ENCODE results near the gene LYRM7. TPM values are rescaled to one million over a fixed set of nuclear protein-coding genes. Genes with fewer than 3 reads are reported as not detected.
"Not testable (repeated sequence)": the region's sequence is repeated elsewhere in the genome, so short reads cannot be mapped to it uniquely, and the experiment has no call there.

LYRM7 gene
- total and polyA plus RNA-seq, 2 experiments from 2014 or later = 6.1 to 9.5 TPM

DNA sequence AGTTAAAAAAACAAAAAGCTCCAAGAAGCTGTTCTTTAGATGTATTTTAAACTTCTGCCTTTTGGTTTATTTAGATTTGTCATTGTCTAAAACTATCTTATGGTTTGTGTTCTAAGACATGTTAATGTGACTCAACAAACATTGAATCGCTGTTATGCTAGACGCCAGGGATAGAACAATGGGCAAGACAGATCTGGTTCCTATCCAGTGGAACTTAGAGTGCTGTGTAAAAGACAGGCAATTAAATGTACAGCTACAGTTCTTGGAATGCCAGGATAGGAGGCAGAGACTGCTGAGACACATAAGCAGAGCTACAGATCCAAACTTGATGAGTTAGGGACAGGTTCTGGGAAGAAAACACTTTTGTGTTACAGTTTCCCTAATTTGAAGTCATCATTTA lies 22.4 kb downstream of the LYRM7 start:
- H3K27me3 ChIP-seq = no peaks in the 10 kb centered on the region
- no peak overlapping the region for H3K27ac ChIP-seq
- H2AFZ ChIP-seq = no peak overlapping the region
- H4K20me1 ChIP-seq (ENCODE audit: insufficient read depth, poor library complexity, severe bottlenecking) = no peaks in the 10 kb centered on the region
- no peaks in the 10 kb centered on the region for H3K4me1 ChIP-seq (ENCODE audit: insufficient read depth)
- no peak overlapping the region for H3K4me3 ChIP-seq
- TF ChIP-seq, protein P1, sequence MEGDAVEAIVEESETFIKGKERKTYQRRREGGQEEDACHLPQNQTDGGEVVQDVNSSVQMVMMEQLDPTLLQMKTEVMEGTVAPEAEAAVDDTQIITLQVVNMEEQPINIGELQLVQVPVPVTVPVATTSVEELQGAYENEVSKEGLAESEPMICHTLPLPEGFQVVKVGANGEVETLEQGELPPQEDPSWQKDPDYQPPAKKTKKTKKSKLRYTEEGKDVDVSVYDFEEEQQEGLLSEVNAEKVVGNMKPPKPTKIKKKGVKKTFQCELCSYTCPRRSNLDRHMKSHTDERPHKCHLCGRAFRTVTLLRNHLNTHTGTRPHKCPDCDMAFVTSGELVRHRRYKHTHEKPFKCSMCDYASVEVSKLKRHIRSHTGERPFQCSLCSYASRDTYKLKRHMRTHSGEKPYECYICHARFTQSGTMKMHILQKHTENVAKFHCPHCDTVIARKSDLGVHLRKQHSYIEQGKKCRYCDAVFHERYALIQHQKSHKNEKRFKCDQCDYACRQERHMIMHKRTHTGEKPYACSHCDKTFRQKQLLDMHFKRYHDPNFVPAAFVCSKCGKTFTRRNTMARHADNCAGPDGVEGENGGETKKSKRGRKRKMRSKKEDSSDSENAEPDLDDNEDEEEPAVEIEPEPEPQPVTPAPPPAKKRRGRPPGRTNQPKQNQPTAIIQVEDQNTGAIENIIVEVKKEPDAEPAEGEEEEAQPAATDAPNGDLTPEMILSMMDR (IDR thresholded peaks at IDR 0.05; ENCODE audit: poor library complexity) = no peak
- TF ChIP-seq EZH2phosphoT487 (IDR thresholded peaks at IDR 0.05; ENCODE audit: low read depth, severe bottlenecking, unreplicated experiment) (no peak), EZH2 (IDR thresholded peaks at IDR 0.05; ENCODE audit: borderline replicate concordance) (no peak)
- WGBS (ENCODE audit: low lambda C conversion rate, missing lambda C conversion rate) = 32% methylated on average over 2 of the region's 2 CpGs
- H3K79me2 ChIP-seq = no peaks in the 10 kb centered on the region
- no peaks in the 10 kb centered on the region for H3K36me3 ChIP-seq (replicated peaks; ENCODE audit: insufficient read depth, low read depth)
- no peak overlapping the region for H3K4me2 ChIP-seq
- no peaks in the 10 kb centered on the region for H3K9me3 ChIP-seq (ENCODE audit: low read depth)
- no peak for DNase-seq (ENCODE audit: low spot score)
- H3K9me2 ChIP-seq (replicated peaks; ENCODE audit: insufficient read depth) = no peaks in the 10 kb centered on the region

DNA sequence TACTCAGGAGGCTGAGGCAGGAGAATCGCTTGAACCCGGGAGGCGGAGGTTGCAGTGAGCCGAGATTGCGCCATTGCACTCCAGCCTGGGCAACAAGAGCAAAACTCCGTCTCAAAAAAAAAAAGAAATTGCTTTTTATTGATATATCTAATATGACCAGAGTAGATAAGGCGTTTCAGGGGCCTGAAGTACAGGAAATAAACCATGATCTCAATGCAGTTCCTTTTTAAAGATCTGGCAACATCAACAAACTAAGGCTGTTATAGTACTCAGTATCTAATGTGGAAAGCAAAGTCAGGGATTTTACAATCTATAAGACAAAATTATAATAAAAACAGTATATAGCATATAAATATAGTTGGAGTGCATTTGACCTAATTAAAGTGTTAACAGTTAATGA lies 23.2 kb downstream of the LYRM7 start:
- not testable (repeated sequence) for H3K36me3 ChIP-seq (replicated peaks; ENCODE audit: insufficient read depth, low read depth); H2AFZ ChIP-seq; H3K9me3 ChIP-seq (ENCODE audit: low read depth); H3K9me2 ChIP-seq (replicated peaks; ENCODE audit: insufficient read depth); DNase-seq (ENCODE audit: low spot score); H3K27ac ChIP-seq; H3K27me3 ChIP-seq; H3K4me1 ChIP-seq (ENCODE audit: insufficient read depth); H4K20me1 ChIP-seq (ENCODE audit: insufficient read depth, poor library complexity, severe bottlenecking); H3K79me2 ChIP-seq; H3K4me2 ChIP-seq; H3K4me3 ChIP-seq
- WGBS (ENCODE audit: low lambda C conversion rate, missing lambda C conversion rate) = 96% methylated on average over 7 of the region's 7 CpGs

DNA sequence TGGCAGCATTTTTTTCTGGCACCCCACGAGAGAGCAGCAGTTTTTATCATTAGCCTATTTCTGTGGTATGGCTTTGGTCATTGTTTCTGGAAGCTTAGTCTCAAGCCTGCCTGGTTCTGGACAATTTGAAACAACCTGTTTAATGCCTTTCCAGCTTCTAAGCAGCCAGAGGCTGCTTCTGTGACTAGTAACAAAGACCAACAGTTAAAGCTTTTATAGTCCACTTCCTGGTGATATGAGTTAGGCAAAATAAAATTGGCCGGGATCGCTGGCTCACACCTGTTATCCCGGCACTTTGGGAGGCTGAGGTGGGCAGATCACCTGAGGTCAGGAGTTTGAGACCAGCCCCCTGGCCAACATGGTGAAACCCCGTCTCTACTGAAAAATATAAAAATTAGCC lies 24.0 kb downstream of the LYRM7 start:
- Histone ChIP-seq H3K27me3 (no peaks in the 10 kb centered on the region), H3K79me2 (no peaks in the 10 kb centered on the region), H3K9me3 (ENCODE audit: low read depth) (no peaks in the 10 kb centered on the region), H3K27ac (no peak overlapping the region), H2AFZ (no peak overlapping the region), H4K20me1 (ENCODE audit: insufficient read depth, poor library complexity, severe bottlenecking) (no peaks in the 10 kb centered on the region), H3K36me3 (replicated peaks; ENCODE audit: insufficient read depth, low read depth) (no peaks in the 10 kb centered on the region), H3K4me3 (no peak overlapping the region), H3K9me2 (replicated peaks; ENCODE audit: insufficient read depth) (no peaks in the 10 kb centered on the region), H3K4me2 (no peak overlapping the region), H3K4me1 (ENCODE audit: insufficient read depth) (no peaks in the 10 kb centered on the region)
- TF ChIP-seq, protein P1 (IDR thresholded peaks at IDR 0.05; ENCODE audit: poor library complexity) = no peak
- TF ChIP-seq EZH2phosphoT487 (IDR thresholded peaks at IDR 0.05; ENCODE audit: low read depth, severe bottlenecking, unreplicated experiment) (no peak), EZH2 (IDR thresholded peaks at IDR 0.05; ENCODE audit: borderline replicate concordance) (no peak)
- WGBS (ENCODE audit: low lambda C conversion rate, missing lambda C conversion rate) = 74% methylated on average over 5 of the region's 5 CpGs
- no peak for DNase-seq (ENCODE audit: low spot score)

DNA sequence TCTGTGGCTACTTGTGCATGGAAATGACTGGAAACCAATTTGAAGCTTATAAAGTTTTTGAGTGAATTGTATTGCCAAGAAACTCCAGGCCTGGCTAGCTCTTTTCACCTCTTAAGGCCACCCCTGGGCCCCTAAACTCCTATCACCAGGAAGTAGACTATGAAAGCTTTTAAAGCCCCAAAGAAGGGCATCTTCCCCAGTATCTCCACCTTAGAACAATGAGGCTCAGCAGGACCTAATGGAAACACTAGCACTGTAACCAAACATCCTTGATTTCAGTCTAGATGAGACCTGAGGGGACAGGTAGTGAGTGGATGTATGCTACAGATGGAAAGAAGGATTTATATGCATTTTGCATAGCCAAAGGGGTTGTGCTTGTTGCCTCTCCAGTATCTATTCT lies 25.0 kb downstream of the LYRM7 start:
- no peaks in the 10 kb centered on the region for H4K20me1 ChIP-seq (ENCODE audit: insufficient read depth, poor library complexity, severe bottlenecking)
- H3K4me1 ChIP-seq (ENCODE audit: insufficient read depth) = no peaks in the 10 kb centered on the region

More for the DNA sequence above, 25.0 kb downstream of the LYRM7 start:
- Histone ChIP-seq H3K36me3 (replicated peaks; ENCODE audit: insufficient read depth, low read depth) (no peaks in the 10 kb centered on the region), H2AFZ (no peak overlapping the region), H3K9me3 (ENCODE audit: low read depth) (no peaks in the 10 kb centered on the region), H3K27ac (no peak overlapping the region), H3K9me2 (replicated peaks; ENCODE audit: insufficient read depth) (no peaks in the 10 kb centered on the region), H3K4me3 (no peak overlapping the region), H3K79me2 (no peaks in the 10 kb centered on the region), H3K27me3 (no peaks in the 10 kb centered on the region), H3K4me2 (no peak overlapping the region)
- DNase-seq (ENCODE audit: low spot score) = no peak
- TF ChIP-seq EZH2 (IDR thresholded peaks at IDR 0.05; ENCODE audit: borderline replicate concordance) (no peak), EZH2phosphoT487 (IDR thresholded peaks at IDR 0.05; ENCODE audit: low read depth, severe bottlenecking, unreplicated experiment) (no peak)
- TF ChIP-seq, protein P1 (IDR thresholded peaks at IDR 0.05; ENCODE audit: poor library complexity) = no peak
